Stimulated activated CD8-positive, alpha-beta memory T cell treated with anti-CD3 and anti-CD28 coated beads, Interleukin-4, amount 100 ng/mL, for 1 hour (primary cell): ENCODE results near the gene STAT6.

Experiments
- DNase-seq, 2 donors: peaks; one replicate each; pipeline ENCODE4 v3.0.0-alpha.2; 2020; ENCODE audit warnings: low read depth in 2 of 2, low spot score in 1 of 2

Gene STAT6

GRCh38 chr12:57111031-57111734, at the start of gene STAT6:
Gene STAT6 (minus strand): TSS chr12:57111362. CDS start chr12:57108278, 3,084 bp downstream.
- peak in 1 of 2 donors; percentile 74 for DNase-seq

- DNase-seq, result no peak
Observed at GRCh38 chr12:57160741-57161140, 49.6 kb upstream of the STAT6 start.

GRCh38 chr12:57160040-57160439, 48.9 kb upstream of the STAT6 start:
- DNase-seq, result no peak

GRCh38 chr12:57159311-57159710, 48.1 kb upstream of the STAT6 start:
- DNase-seq, result no peak

- no peak for DNase-seq
Observed at GRCh38 chr12:57158665-57159064, 47.5 kb upstream of the STAT6 start.

- DNase-seq, result no peak
Observed at GRCh38 chr12:57158186-57158585, 47.0 kb upstream of the STAT6 start.

GRCh38 chr12:57157588-57158173, 46.5 kb upstream of the STAT6 start:
- DNase-seq, result no peak

- no peak for DNase-seq
Observed at GRCh38 chr12:57156701-57157403, 45.7 kb upstream of the STAT6 start.

- DNase-seq, result no peak
Observed at GRCh38 chr12:57154804-57155434, 43.8 kb upstream of the STAT6 start.

- DNase-seq, result no peak
Observed at GRCh38 chr12:57154076-57154475, 42.9 kb upstream of the STAT6 start.

GRCh38 chr12:57153415-57153997, 42.3 kb upstream of the STAT6 start:
- no peak for DNase-seq

- DNase-seq, result no peak
Observed at GRCh38 chr12:57152639-57153038, 41.5 kb upstream of the STAT6 start.

GRCh38 chr12:57151741-57152630, 40.8 kb upstream of the STAT6 start:
- no peak for DNase-seq

GRCh38 chr12:57150400-57151000, 39.3 kb upstream of the STAT6 start:
- DNase-seq, result no peak

GRCh38 chr12:57149245-57149900, 38.2 kb upstream of the STAT6 start:
- DNase-seq, result no peak

- no peak for DNase-seq
Observed at GRCh38 chr12:57148469-57149244, 37.5 kb upstream of the STAT6 start.

- DNase-seq, result no peak
Observed at GRCh38 chr12:57146961-57147944, 36.1 kb upstream of the STAT6 start, which contains the start of gene LRP1-AS. Gene LRP1-AS (minus strand): TSS chr12:57147619.
